H1 (cell line): ENCODE results near the gene LYAR.

Source experiments
- CTCF ChIP-seq, 3 experiments: IDR thresholded peaks; 1 replicate in 2 of 3; 2 replicates in 1 of 3; pipeline versions ENCODE4 v1.5.1 to v1.6.1; 2011; ENCODE audit warnings: low read length in 3 of 3, mild to moderate bottlenecking in 3 of 3, inconsistent platforms in 2 of 3, low read depth in 1 of 3, moderate library complexity in 1 of 3; ENCODE audit not compliant: insufficient read depth in 1 of 3; ENCODE audit errors: control extremely low read depth in 1 of 3
- KDM1A ChIP-seq: fragments of 200-600, 300-600 bp; sonication (generic); IDR thresholded peaks from 2 replicates; pipeline ENCODE4 v1.7.1; 2016; ENCODE audit warnings: mild to moderate bottlenecking, low read length, borderline replicate concordance
- POLR2A ChIP-seq, 2 experiments: IDR thresholded peaks; 1 replicate in 1 of 2; 2 replicates in 1 of 2; pipeline ENCODE4 v1.6.1; 2011; ENCODE audit warnings: low read depth in 2 of 2, low read length in 2 of 2, mild to moderate bottlenecking in 2 of 2; ENCODE audit errors: control extremely low read depth in 1 of 2

- TF ChIP-seq CTCF (IDR thresholded peaks at IDR 0.05; ENCODE audit: control extremely low read depth in 1 of 3, insufficient read depth in 1 of 3, low read depth in 1 of 3, low read length in 3 of 3) (no peak), POLR2A (IDR thresholded peaks at IDR 0.05; ENCODE audit: control extremely low read depth in 1 of 2, low read depth in 2 of 2, low read length in 2 of 2) (no peak), KDM1A (no peak)
Observed at GRCh38 chr4:4333265-4333706, 43.3 kb upstream of the LYAR start.
